Stomach (tissue), 4 donors: Measurements from ENCODE around the gene ANKRD55.

Experiments used
- CTCF ChIP-seq, 7 experiments: fragments of 450-650 bp in 4 of 7; fragments of 200-600 bp in 3 of 7; sonication (generic) in 3 of 7; IDR thresholded peaks; one replicate each; pipeline ENCODE4 v1.5.1; 2016 to 2019; ENCODE audit warnings: antibody characterized with exemption in 7 of 7, control low read depth in 2 of 7, mild to moderate bottlenecking in 1 of 7
- POLR2A ChIP-seq, 4 donors: fragments of 450-650 bp; IDR thresholded peaks; one replicate each; pipeline ENCODE4 v1.6.1; 2016; ENCODE audit warnings: antibody characterized with exemption in 4 of 4, control low read depth in 2 of 4, mild to moderate bottlenecking in 1 of 4, moderate library complexity in 1 of 4

DNA sequence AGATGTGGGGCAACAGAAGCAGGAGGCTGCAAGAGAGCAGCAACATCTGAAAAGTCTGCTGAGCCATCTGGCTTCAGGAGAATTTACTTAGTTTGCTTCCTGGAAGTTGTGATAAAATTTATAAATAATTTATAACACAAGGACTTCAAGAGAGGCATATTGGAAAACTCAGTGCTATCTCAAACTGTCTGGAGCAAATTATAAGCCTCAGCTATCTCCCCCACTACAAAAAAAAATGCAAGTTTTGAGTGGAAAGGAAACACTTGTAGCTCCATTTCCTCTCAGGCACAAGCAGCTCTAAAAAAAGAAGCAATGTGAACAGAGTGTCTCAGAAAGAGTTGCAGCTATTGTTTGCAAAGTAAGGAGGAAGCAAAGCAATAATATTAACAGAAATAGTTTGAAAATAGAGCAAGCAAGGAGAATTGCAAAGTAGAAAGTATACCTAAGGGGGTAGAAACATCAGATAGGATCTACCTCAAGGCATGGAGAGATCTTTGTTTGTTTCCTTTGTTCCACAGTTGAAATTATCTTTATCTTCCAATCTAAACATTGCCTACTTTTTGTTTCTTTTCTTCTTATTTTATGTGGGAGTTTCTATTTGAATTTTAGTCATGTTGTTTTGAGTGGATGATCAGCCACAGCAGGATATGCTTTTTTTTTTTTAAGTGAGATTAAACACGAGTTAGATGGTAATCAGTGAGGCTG, 182.4 kb downstream of the ANKRD55 start:
- TF ChIP-seq POLR2A (IDR thresholded peaks at IDR 0.05) (no peak), CTCF (IDR thresholded peaks at IDR 0.05) (no peak)
